Panc1 (cell line): ENCODE results near the gene SLC9C1.

Experiments
- SIN3A ChIP-seq: IDR thresholded peaks from 2 replicates; pipeline ENCODE4 v1.6.1; 2012; ENCODE audit warnings: low read depth, mild to moderate bottlenecking, low read length, moderate library complexity, borderline replicate concordance; ENCODE audit not compliant: insufficient read depth
- TF ChIP-seq, protein P1 (sequence below): fragments of 450-650 bp; IDR thresholded peaks from 2 replicates; pipeline ENCODE4 v1.5.1; 2017; ENCODE audit warnings: mild to moderate bottlenecking

DNA sequence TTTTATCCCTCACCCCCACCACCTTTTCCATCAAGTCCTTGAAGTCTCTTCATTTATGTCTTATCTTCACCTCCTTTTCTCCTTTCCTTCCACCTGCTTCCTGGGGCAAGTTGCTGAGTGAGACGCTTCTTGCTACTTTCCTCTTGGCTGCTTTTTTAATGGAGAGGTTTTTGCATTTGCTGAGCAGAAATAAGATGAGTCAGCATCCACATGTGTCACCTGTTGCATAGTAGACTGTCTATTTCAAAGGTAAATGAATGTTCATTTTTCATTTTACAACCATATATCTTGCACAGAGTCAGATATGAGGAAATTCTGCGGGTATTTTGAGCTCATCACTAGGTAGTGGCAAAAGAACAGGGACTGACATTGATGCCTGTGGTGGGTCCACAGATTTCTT, 189.2 kb downstream of the SLC9C1 start:
- TF ChIP-seq, protein P1, sequence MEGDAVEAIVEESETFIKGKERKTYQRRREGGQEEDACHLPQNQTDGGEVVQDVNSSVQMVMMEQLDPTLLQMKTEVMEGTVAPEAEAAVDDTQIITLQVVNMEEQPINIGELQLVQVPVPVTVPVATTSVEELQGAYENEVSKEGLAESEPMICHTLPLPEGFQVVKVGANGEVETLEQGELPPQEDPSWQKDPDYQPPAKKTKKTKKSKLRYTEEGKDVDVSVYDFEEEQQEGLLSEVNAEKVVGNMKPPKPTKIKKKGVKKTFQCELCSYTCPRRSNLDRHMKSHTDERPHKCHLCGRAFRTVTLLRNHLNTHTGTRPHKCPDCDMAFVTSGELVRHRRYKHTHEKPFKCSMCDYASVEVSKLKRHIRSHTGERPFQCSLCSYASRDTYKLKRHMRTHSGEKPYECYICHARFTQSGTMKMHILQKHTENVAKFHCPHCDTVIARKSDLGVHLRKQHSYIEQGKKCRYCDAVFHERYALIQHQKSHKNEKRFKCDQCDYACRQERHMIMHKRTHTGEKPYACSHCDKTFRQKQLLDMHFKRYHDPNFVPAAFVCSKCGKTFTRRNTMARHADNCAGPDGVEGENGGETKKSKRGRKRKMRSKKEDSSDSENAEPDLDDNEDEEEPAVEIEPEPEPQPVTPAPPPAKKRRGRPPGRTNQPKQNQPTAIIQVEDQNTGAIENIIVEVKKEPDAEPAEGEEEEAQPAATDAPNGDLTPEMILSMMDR = no peak
- no peak for TF ChIP-seq SIN3A
